ACHN (cell line): ENCODE results near the gene FCN1.

Experiments used
- DNase-seq: peaks from one replicate; pipeline ENCODE4 v3.0.0-alpha.2; 2015
- in situ Hi-C: cut with HindIII; loops from 2 replicates; pipeline ENCODE4 v1.10.0; 2017; ENCODE audit warnings: low sequenced_read_pairs, low pct_ligation_motif_present, low pct_unique_long_range_greater_than_20kb

Gene FCN1

GRCh38 chr9:134939836-134940235 lies 22.1 kb upstream of the FCN1 start:
- DNase-seq: no peak
- in situ Hi-C loops: no loop called here

GRCh38 chr9:134939080-134939733 lies 21.5 kb upstream of the FCN1 start:
- DNase-seq: no peak
- in situ Hi-C loops: no loop called here

GRCh38 chr9:134938346-134939079 lies 20.8 kb upstream of the FCN1 start:
- DNase-seq: no peak
- in situ Hi-C loops: no loop called here

- DNase-seq: no peak
- in situ Hi-C loops: no loop called here
Observed at GRCh38 chr9:134937566-134938345, 20.0 kb upstream of the FCN1 start.

GRCh38 chr9:134937164-134937555 lies 19.4 kb upstream of the FCN1 start:
- DNase-seq: no peak
- in situ Hi-C loops: no loop called here

- in situ Hi-C loops: no loop called here
- no peak for DNase-seq
Observed at GRCh38 chr9:134936346-134937163, 18.8 kb upstream of the FCN1 start.

GRCh38 chr9:134935701-134936345 lies 18.1 kb upstream of the FCN1 start:
- DNase-seq: no peak
- in situ Hi-C loops: no loop called here

- in situ Hi-C loops: no loop called here
Observed at GRCh38 chr9:134935056-134935640, 17.4 kb upstream of the FCN1 start.

GRCh38 chr9:134933076-134933659 lies 15.5 kb upstream of the FCN1 start:
- in situ Hi-C loops: no loop called here

More at GRCh38 chr9:134935056-134935640, 17.4 kb upstream of the FCN1 start:
- no peak for DNase-seq

GRCh38 chr9:134932606-134933005 lies 14.9 kb upstream of the FCN1 start:
- in situ Hi-C loops: no loop called here
- DNase-seq: no peak

More at GRCh38 chr9:134933076-134933659, 15.5 kb upstream of the FCN1 start:
- DNase-seq: no peak

- DNase-seq: no peak
- in situ Hi-C loops: no loop called here
Observed at GRCh38 chr9:134932171-134932570, 14.5 kb upstream of the FCN1 start.

- in situ Hi-C loops: no loop called here
- no peak for DNase-seq
Observed at GRCh38 chr9:134930398-134930797, 12.7 kb upstream of the FCN1 start.

- DNase-seq: no peak
- in situ Hi-C loops: no loop called here
Observed at GRCh38 chr9:134929193-134930158, 11.8 kb upstream of the FCN1 start.

- DNase-seq: no peak
- in situ Hi-C loops: no loop called here
Observed at GRCh38 chr9:134928436-134929192, 10.9 kb upstream of the FCN1 start.

- in situ Hi-C loops: no loop called here
- DNase-seq: no peak
Observed at GRCh38 chr9:134925011-134925511, 7.3 kb upstream of the FCN1 start.

GRCh38 chr9:134923466-134923865 lies 5.8 kb upstream of the FCN1 start:
- in situ Hi-C loops: no loop called here

More at GRCh38 chr9:134923466-134923865, 5.8 kb upstream of the FCN1 start:
- no peak for DNase-seq
